OCI-LY7 (cell line): ENCODE results near the gene FAAP20. TPM values are rescaled to one million over a fixed set of nuclear protein-coding genes. Genes with fewer than 3 reads are reported as not detected.

Experiments
- BruUV-seq: library from RNA; stranded (reverse); fragments of 400-500 nt; replicated peaks from 2 replicates; lab custom pipeline; 2021; lab: Mats Ljungman, UMichigan
- CTCF ChIA-PET: fragments of 300-600 bp; sonication (Branson Sonifier 250); formaldehyde crosslinking; loops from one replicate; lab custom pipeline; 2022; ENCODE audit warnings: antibody characterized with exemption; ENCODE audit not compliant: unreplicated experiment; lab: Charles Lee
- POLR2A ChIA-PET: fragments of 300-600 bp; sonication (Branson Sonifier 250); formaldehyde crosslinking; loops from one replicate; lab custom pipeline; 2022; ENCODE audit warnings: antibody characterized with exemption; lab: Charles Lee
- DNase-seq: peaks from one replicate; pipeline ENCODE4 v3.0.0-alpha.2; 2015; ENCODE audit warnings: low spot score
- H2AFZ ChIP-seq: fragments of 200-600 bp; sonication (generic), shearing (Covaris generic); 2 replicates; pipeline ENCODE4 v1.6.1; 2014; ENCODE audit warnings: mild to moderate bottlenecking, antibody characterized with exemption, low read length, moderate library complexity
- H3K27ac ChIP-seq: fragments of 200-600 bp; sonication (generic); 2 replicates; pipeline ENCODE4 v1.5.1; 2014; ENCODE audit warnings: mixed run types, low read depth, mild to moderate bottlenecking, moderate library complexity, low read length, inconsistent platforms; ENCODE audit not compliant: poor library complexity, severe bottlenecking
- H3K36me3 ChIP-seq: fragments of 200-600 bp; sonication (generic); 2 replicates; pipeline ENCODE4 v1.6.1; 2014; ENCODE audit warnings: mild to moderate bottlenecking, antibody characterized with exemption, low read length, moderate library complexity, mixed read lengths; ENCODE audit not compliant: insufficient read depth
- H3K4me1 ChIP-seq: fragments of 200-600 bp; sonication (generic); 2 replicates; pipeline ENCODE4 v1.5.1; 2014; ENCODE audit warnings: mild to moderate bottlenecking, low read length; ENCODE audit not compliant: insufficient read depth, poor library complexity, severe bottlenecking
- H3K4me2 ChIP-seq: fragments of 200-600 bp; sonication (generic); 2 replicates; pipeline ENCODE4 v1.6.1; 2014; ENCODE audit warnings: mild to moderate bottlenecking, low read length
- H3K4me3 ChIP-seq: fragments of 200-600 bp; sonication (generic); 2 replicates; pipeline ENCODE4 v1.5.1; 2014; ENCODE audit warnings: mild to moderate bottlenecking, low read depth, low read length; ENCODE audit not compliant: poor library complexity, severe bottlenecking
- H3K79me2 ChIP-seq: fragments of 200-600 bp; sonication (generic); 2 replicates; pipeline ENCODE4 v1.6.1; 2016; ENCODE audit warnings: low read depth, mild to moderate bottlenecking, low read length, moderate library complexity, mixed read lengths; ENCODE audit not compliant: insufficient read depth
- H3K9me2 ChIP-seq: fragments of 200-600 bp; sonication (generic); 2 replicates; pipeline ENCODE4 v1.6.1; 2016; ENCODE audit warnings: mild to moderate bottlenecking, low read length, mixed read lengths; ENCODE audit not compliant: insufficient read depth
- H3K9me3 ChIP-seq: fragments of 200-600 bp; sonication (generic); 2 replicates; pipeline ENCODE4 v1.6.1; 2014; ENCODE audit warnings: mild to moderate bottlenecking, mixed run types, low read length, mixed read lengths
- H4K20me1 ChIP-seq: fragments of 200-600 bp; sonication (generic); 2 replicates; pipeline ENCODE4 v1.6.1; 2014; ENCODE audit warnings: mild to moderate bottlenecking, antibody characterized with exemption, low read length, moderate library complexity, mixed read lengths; ENCODE audit not compliant: insufficient read depth
- CTCF ChIP-seq: fragments of 200-600 bp; sonication (generic); conservative IDR thresholded peaks from 2 replicates; pipeline ENCODE4 v1.5.1; 2014; ENCODE audit warnings: mild to moderate bottlenecking, antibody characterized with exemption, low read length, moderate library complexity, mixed read lengths
- EZH2phosphoT487 ChIP-seq: fragments of 200-600 bp; sonication (generic); IDR thresholded peaks from 2 replicates; pipeline ENCODE4 v1.6.1; 2018; ENCODE audit warnings: low read depth, borderline replicate concordance, mild to moderate bottlenecking, mixed run types, antibody characterized with exemption, low read length, moderate library complexity, mixed read lengths
- intact Hi-C: fragments of 100-400 bp; cut with micrococcal nuclease; formaldehyde crosslinking; loops from one replicate; pipeline ENCODE4 v1.10.0; 2022; ENCODE audit not compliant: unreplicated experiment
- total RNA-seq, 2 experiments: library from RNA; depleted of rRNA in 1 of 2; stranded (reverse); fragments of >200 nt in 1 of 2; shearing (Covaris generic) in 1 of 2; gene quantifications; 2 replicates each; pipeline ENCODE4 v1.2.3, GENCODE V29; 2014 to 2022

Gene FAAP20
- total RNA-seq, 2 experiments from 2014 or later: 47.4 to 55.7 TPM

GRCh38 chr1:2196901-2197638, 2.5 kb upstream of the FAAP20 start:
- Histone ChIP-seq H3K27ac (no peak overlapping the region), H2AFZ (no peak overlapping the region), H3K9me2 (no peaks in the 10 kb centered on the region), H3K36me3 (no peaks in the 10 kb centered on the region), H4K20me1 (no peaks in the 10 kb centered on the region), H3K4me1 (peaks cover 14% of the 10 kb centered on the region), H3K4me2 (no peak overlapping the region), H3K79me2 (no peaks in the 10 kb centered on the region), H3K4me3 (no peak overlapping the region), H3K9me3 (no peaks in the 10 kb centered on the region)
- no peak for TF ChIP-seq EZH2phosphoT487
- no peak for TF ChIP-seq CTCF
- DNase-seq: no peak
- ChIA-PET CTCF (no interaction called here), POLR2A (no interaction called here)
- intact Hi-C loops: loop anchor here (5.0 kb wide), 1 partner anchor 105 kb away; no protein-coding TSS in a partner anchor
- no TSS peak for BruUV-seq

- no peaks in the 10 kb centered on the region for H4K20me1 ChIP-seq
- H3K36me3 ChIP-seq: no peaks in the 10 kb centered on the region
- no TSS peak for BruUV-seq
- H3K9me2 ChIP-seq: no peaks in the 10 kb centered on the region
- H3K4me3 ChIP-seq: no peak overlapping the region
- H2AFZ ChIP-seq: peak overlapping the region; percentile 47; the same call in 1 of the 2 replicates
- 0 out of 2 replicates have a peak overlapping the region, but pooled peaks have one; percentile 79 for H3K4me2 ChIP-seq
- no peaks in the 10 kb centered on the region for H3K79me2 ChIP-seq
- ChIA-PET CTCF (no interaction called here), POLR2A (interaction anchor here (1.1 kb wide), 1 partner anchor 187 kb away, joined by 3 read pairs; no protein-coding TSS in a partner anchor)
- H3K9me3 ChIP-seq: no peaks in the 10 kb centered on the region
- no peak overlapping the region for H3K27ac ChIP-seq
- peaks cover 21% of the 10 kb centered on the region for H3K4me1 ChIP-seq
- DNase-seq: no peak
- intact Hi-C loops: loop anchor here (1.0 to 5.0 kb wide), 2 partner anchors 107 to 187 kb away; no protein-coding TSS in a partner anchor
- no peak for TF ChIP-seq EZH2phosphoT487
- no peak for TF ChIP-seq CTCF
These were observed 1.2 kb upstream of the FAAP20 start for GRCh38 chr1:2195785-2196184.
